Activated naive CD8-positive, alpha-beta T cell treated with anti-CD3 and anti-CD28 coated beads, Interleukin-2, amount 10 ng/mL, durations not matched to agents 7 days and 5 days (primary cell): Measurements from ENCODE around the gene TP53RK. TPM values are rescaled to one million over a fixed set of nuclear protein-coding genes. Genes with fewer than 3 reads are reported as not detected.
"Not testable (repeated sequence)": the region's sequence is repeated elsewhere in the genome, so short reads cannot be mapped to it uniquely, and the experiment has no call there.

Experiments
- ATAC-seq: fragments of 150-1000 bp; cut with Tn5 transposase; one replicate; pipeline ENCODE4 v1.10.0; 2021; ENCODE audit warnings: low read depth, moderate library complexity
- POLR2A ChIA-PET: fragments of 350-600 bp; sonication (Branson Sonifier 250); formaldehyde crosslinking; loops from one replicate; lab custom pipeline; 2021; ENCODE audit warnings: antibody characterized with exemption; lab: Charles Lee
- DNase-seq: peaks from one replicate; pipeline ENCODE4 v3.0.0; 2021
- H3K27ac Mint-ChIP-seq: one replicate; pipeline ENCODE4 v1.8.0; 2022; ENCODE audit warnings: mild to moderate bottlenecking, mixed read lengths
- H3K27me3 Mint-ChIP-seq: one replicate; pipeline ENCODE4 v1.8.0; 2022; ENCODE audit warnings: mild to moderate bottlenecking, moderate library complexity, mixed read lengths
- H3K36me3 Mint-ChIP-seq: one replicate; pipeline ENCODE4 v1.8.0; 2021; ENCODE audit warnings: mild to moderate bottlenecking, mixed read lengths
- H3K4me1 Mint-ChIP-seq: one replicate; pipeline ENCODE4 v1.8.0; 2021; ENCODE audit warnings: mixed read lengths
- H3K4me3 Mint-ChIP-seq: one replicate; pipeline ENCODE4 v1.8.0; 2022; ENCODE audit warnings: mild to moderate bottlenecking, moderate library complexity, mixed read lengths
- H3K9me3 Mint-ChIP-seq: one replicate; pipeline ENCODE4 v1.8.0; 2021; ENCODE audit warnings: mixed read lengths
- total RNA-seq, 2 experiments: library from RNA; stranded (reverse); gene quantifications; one replicate each; pipeline ENCODE4 v1.2.3, GENCODE V29; 2021

The TP53RK gene
- total RNA-seq, 2 experiments from 2014 or later: 17.3 to 18.4 TPM

DNA sequence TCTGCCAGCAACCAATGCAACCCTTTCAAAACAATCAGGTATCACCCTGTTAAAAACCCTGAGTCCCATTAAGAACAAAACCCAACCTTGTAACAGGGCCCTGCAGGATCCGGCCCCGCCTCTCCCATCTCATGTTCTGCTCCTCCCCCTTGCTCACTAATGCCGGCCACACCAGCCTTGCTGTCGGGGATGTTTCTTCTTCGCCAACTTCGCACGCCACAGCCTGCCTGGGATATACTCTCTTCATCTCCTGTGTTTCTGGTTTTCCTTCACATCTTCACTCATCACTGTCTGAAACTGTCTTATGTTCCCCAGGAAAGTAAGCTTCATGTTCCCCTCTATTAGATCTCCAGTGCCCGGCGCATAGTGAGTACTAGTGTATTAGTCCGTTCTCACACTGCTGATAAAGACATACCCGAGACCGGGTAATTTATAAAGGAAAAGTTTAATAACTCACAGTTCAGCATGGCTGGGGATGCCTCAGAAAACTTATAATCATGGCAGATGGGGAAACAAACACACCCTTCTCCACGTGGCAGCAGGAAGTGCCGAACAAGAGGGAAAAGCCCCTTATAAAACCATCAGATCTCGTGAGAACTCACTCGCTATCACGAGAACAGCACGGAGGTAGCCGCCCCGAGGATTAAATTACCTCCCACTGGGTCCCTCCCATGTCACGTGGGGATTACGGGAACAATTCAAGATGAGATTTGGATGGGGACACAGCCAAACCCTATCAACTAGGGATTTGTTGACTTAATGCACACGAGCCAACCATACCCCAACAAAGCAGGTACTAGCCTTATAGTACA is 5.1 kb downstream of the TP53RK start:
- Mint-ChIP-seq H3K9me3 (no peaks in the 10 kb centered on the region), H3K4me3 (no peak overlapping the region), H3K27me3 (no peaks in the 10 kb centered on the region), H3K27ac (peak overlapping the region; percentile 22), H3K36me3 (peaks cover 15% of the 10 kb centered on the region), H3K4me1 (peaks cover 38% of the 10 kb centered on the region)
- POLR2A ChIA-PET: no interaction called here
- ATAC-seq: no peak
- DNase-seq: no peak

DNA sequence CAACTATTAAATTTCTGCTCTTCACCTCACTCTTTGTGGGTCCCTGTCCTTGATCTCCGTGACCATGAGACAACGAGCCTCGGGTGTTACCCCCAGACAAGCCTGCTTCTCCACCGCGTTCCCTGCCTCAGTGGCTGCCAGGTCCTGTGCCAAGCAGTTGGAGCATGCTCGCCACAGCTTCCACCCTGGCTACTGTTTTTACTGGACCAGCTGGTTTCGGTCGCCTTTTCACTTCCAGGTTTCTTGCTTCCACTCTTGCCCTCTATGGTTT is 5.6 kb downstream of the TP53RK start:
- Mint-ChIP-seq H3K4me3 (no peak overlapping the region), H3K27me3 (no peaks in the 10 kb centered on the region), H3K9me3 (no peaks in the 10 kb centered on the region), H3K4me1 (peaks cover 38% of the 10 kb centered on the region), H3K27ac (no peak overlapping the region), H3K36me3 (peaks cover 15% of the 10 kb centered on the region)
- ATAC-seq (no peak), DNase-seq (no peak)
- POLR2A ChIA-PET: no interaction called here

- no peak overlapping the region for H3K27ac Mint-ChIP-seq
- H3K4me1 Mint-ChIP-seq: peaks cover 34% of the 10 kb centered on the region
- H3K4me3 Mint-ChIP-seq: no peak overlapping the region
- POLR2A ChIA-PET: no interaction called here
- H3K36me3 Mint-ChIP-seq: peaks cover 15% of the 10 kb centered on the region
- ATAC-seq (no peak), DNase-seq (no peak)
- H3K27me3 Mint-ChIP-seq: no peaks in the 10 kb centered on the region
- no peaks in the 10 kb centered on the region for H3K9me3 Mint-ChIP-seq
Measured at GRCh38 chr20:46683011-46683667, 6.1 kb downstream of the TP53RK start.

GRCh38 chr20:46682063-46682821 is 7.0 kb downstream of the TP53RK start:
- Mint-ChIP-seq H3K36me3 (peaks cover 15% of the 10 kb centered on the region), H3K27ac (no peak overlapping the region), H3K27me3 (no peaks in the 10 kb centered on the region), H3K4me1 (peaks cover 26% of the 10 kb centered on the region), H3K4me3 (no peak overlapping the region), H3K9me3 (no peaks in the 10 kb centered on the region)
- no peak for ATAC-seq
- no peak for DNase-seq
- POLR2A ChIA-PET: interaction anchor here (1.0 kb wide), 1 partner anchor 162 kb away, joined by 3 read pairs; no protein-coding TSS in a partner anchor

DNA sequence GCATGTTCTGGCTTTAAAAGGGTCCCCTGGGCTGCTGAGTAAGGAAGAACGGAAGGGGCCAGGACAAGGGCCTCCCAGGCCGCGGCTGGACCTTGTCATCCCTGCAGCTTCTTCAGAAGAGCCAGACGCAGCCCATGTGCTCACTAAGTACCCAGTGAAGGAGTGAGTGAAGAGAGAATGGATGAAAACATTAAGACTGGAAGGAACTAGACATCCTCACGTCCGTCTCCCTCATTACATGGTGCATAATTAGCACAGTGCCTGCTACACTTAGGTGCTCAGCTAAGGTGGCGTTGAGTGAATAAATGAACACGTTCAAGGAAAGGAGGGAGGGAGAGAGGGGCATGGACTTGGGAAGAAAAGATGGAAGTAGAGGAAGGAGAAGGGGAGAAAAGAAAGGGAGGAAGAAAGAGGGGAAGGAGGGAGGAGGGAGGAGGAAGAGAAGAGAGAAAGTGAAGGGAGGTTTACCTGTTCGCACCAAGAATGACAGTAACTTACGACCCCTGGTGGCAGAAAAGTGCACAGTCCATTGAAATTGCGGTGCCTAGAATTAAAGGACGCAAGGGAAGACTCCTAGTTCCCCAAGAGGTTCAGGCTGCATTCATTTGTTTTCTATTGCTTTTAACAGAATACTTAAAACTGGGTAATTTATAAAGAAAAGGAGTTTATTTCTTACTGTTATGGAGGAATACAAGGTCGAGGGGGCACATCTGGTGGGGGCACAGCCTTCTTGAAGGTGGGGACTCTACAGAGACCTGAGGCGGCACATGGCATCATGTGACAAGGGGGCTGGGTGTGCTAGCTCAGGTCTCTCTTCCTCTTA is 8.0 kb downstream of the TP53RK start:
- Mint-ChIP-seq H3K9me3 (no peaks in the 10 kb centered on the region), H3K4me1 (peaks cover 18% of the 10 kb centered on the region), H3K4me3 (no peak overlapping the region), H3K27me3 (no peaks in the 10 kb centered on the region), H3K27ac (peak overlapping the region; percentile 44), H3K36me3 (peaks cover 9% of the 10 kb centered on the region)
- ATAC-seq (peak; percentile 66), DNase-seq (peak; percentile 60)
- POLR2A ChIA-PET: interaction anchor here (0.7 to 2.5 kb wide), 3 partner anchors 136 to 161 kb away, joined by 3 to 7 read pairs (median 3); no protein-coding TSS in a partner anchor

DNA sequence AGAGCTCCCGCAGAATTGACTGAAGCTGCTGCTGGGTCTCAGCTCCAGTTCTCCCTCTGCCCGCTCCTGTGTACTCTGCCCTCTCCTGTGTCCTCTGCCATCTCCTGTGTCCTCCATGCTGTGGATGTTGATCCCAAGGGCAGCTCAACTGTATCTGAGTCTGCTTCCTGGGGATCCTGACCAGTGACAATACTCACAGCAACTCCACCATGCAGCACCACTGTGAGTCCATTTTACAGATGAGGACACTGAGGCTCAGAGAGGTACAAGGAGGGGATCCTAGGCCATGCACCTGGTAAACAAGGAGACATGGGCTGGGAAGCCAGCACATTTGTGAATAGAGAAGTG is 8.6 kb downstream of the TP53RK start:
- POLR2A ChIA-PET: interaction anchor here (2.5 kb wide), 1 partner anchor 136 kb away, joined by 7 read pairs; no protein-coding TSS in a partner anchor
- ATAC-seq: no peak
- no peak for DNase-seq
- Mint-ChIP-seq H3K27me3 (no peaks in the 10 kb centered on the region), H3K27ac (peak overlapping the region; percentile 44), H3K4me3 (no peak overlapping the region), H3K9me3 (no peaks in the 10 kb centered on the region), H3K36me3 (peaks cover 4% of the 10 kb centered on the region), H3K4me1 (peaks cover 12% of the 10 kb centered on the region)

- no peak for DNase-seq
- no peak overlapping the region for H3K4me3 Mint-ChIP-seq
- no peaks in the 10 kb centered on the region for H3K36me3 Mint-ChIP-seq
- H3K27me3 Mint-ChIP-seq: no peaks in the 10 kb centered on the region
- H3K27ac Mint-ChIP-seq: no peak overlapping the region
- POLR2A ChIA-PET: interaction anchor here (2.5 kb wide), 1 partner anchor 134 kb away, joined by 7 read pairs; no protein-coding TSS in a partner anchor
- H3K4me1 Mint-ChIP-seq: peaks cover 9% of the 10 kb centered on the region
- peaks cover under 1% of the 10 kb centered on the region for H3K9me3 Mint-ChIP-seq
- ATAC-seq: no peak
Measured at GRCh38 chr20:46678516-46678915, 10.7 kb downstream of the TP53RK start.

GRCh38 chr20:46677608-46678007 is 11.6 kb downstream of the TP53RK start:
- DNase-seq (no peak), ATAC-seq (no peak)
- peaks cover 2% of the 10 kb centered on the region for H3K9me3 Mint-ChIP-seq
- H3K36me3 Mint-ChIP-seq: no peaks in the 10 kb centered on the region
- POLR2A ChIA-PET: no interaction called here
- no peak overlapping the region for H3K4me3 Mint-ChIP-seq
- H3K27ac Mint-ChIP-seq: no peak overlapping the region
- peaks cover 9% of the 10 kb centered on the region for H3K4me1 Mint-ChIP-seq
- no peaks in the 10 kb centered on the region for H3K27me3 Mint-ChIP-seq

- H3K27ac Mint-ChIP-seq, POLR2A ChIA-PET, H3K36me3 Mint-ChIP-seq, ATAC-seq, H3K27me3 Mint-ChIP-seq, DNase-seq, H3K9me3 Mint-ChIP-seq, H3K4me3 Mint-ChIP-seq, H3K4me1 Mint-ChIP-seq: not testable (repeated sequence)
Measured at GRCh38 chr20:46676649-46677316, 12.5 kb downstream of the TP53RK start.

DNA sequence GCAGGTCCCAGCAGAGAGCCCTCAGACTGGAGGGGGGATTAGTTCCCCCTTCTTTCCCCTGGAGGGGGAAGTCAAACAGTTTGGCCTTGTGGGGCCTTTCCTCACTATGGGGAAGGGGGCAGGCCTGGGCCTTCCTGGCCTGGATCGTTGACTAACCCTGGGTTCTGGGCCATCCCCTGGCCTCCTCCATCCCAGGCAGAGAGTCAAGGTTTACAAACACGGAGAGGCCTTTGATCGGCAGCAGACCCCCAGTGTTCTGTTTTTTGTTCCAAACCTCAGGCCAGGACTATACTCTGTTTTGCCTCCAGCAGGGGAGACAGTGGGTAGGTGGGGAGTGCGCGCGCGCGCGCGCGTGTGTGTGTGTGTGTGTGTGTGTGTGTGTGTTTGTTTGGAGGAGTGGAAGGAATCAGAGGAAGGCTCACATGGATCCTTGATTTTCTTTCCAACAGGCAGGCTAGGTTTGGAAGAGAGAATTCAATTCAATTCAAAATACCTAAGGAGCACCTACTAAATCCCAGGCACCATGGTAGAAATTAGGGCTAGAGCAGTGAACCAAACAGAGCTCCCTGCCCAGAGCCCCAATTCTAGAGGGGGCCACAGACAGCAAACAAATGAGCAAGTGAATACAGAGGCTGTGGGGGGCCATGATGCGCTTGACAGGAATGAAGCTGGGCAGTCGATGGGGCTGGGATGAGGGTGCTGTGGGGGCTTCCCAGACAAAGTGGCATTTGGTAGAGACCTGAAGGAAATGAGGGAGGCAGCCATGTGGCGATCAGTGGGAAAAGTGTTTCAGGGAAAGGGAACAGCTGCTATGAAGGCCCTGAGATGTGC is 14.8 kb downstream of the TP53RK start:
- no peak overlapping the region for H3K27ac Mint-ChIP-seq
- H3K36me3 Mint-ChIP-seq: no peaks in the 10 kb centered on the region
- no peaks in the 10 kb centered on the region for H3K4me1 Mint-ChIP-seq
- peaks cover 15% of the 10 kb centered on the region for H3K9me3 Mint-ChIP-seq
- no peak overlapping the region for H3K4me3 Mint-ChIP-seq
- POLR2A ChIA-PET: no interaction called here
- no peak for ATAC-seq
- peaks cover 3% of the 10 kb centered on the region for H3K27me3 Mint-ChIP-seq
- DNase-seq: no peak

DNA sequence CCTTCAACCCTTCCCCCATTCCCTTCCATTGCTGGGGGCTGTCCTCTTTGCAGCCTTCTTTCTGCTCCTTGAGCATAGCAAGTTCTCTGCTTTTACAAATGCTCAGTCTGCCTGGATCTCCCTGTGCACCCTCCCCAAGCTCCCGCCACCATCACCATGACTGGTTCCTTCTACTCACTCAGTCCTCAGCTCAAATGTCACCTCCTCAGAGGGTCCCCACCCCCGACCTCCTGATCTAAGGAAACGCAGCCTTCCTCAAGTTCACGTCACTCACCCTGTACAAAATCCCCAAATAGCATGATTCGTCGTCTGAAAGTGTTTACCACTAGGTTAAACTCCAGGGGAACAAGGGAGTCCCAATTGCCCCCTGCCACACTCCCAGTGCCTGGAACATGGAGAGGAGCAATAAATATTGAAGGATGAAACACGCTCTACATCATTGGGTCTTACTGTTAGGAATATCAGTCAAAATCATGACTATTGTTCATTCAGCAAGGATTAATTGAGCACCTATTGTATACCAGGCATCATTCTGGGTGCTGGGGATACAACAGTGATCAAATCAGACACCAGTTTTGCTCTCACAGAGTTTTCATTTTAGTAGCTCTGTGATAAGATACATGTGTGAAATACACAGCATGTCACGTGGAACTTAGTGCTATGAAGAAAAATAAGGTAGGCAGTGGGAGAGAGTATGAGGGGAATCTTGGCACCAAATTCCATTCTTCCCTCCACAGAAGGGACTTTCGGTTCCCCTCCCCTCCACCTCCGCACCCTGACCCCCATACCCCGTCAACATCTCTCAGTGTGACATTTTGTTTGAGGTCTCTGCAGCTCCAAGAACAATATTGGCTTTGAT is 15.6 kb downstream of the TP53RK start:
- peaks cover 21% of the 10 kb centered on the region for H3K9me3 Mint-ChIP-seq
- POLR2A ChIA-PET: no interaction called here
- DNase-seq: no peak
- H3K36me3 Mint-ChIP-seq: no peaks in the 10 kb centered on the region
- H3K27me3 Mint-ChIP-seq: peaks cover 3% of the 10 kb centered on the region
- no peak overlapping the region for H3K4me3 Mint-ChIP-seq
- no peaks in the 10 kb centered on the region for H3K4me1 Mint-ChIP-seq
- H3K27ac Mint-ChIP-seq: peak overlapping the region; percentile 14
- no peak for ATAC-seq
